ENCODE results near the gene RRM2. TPM values are rescaled to one million over a fixed set of nuclear protein-coding genes. Genes with fewer than 3 reads are reported as not detected.

The RRM2 gene
- total and polyA plus RNA-seq, 3 experiments from 2014 or later, result 1.4 to 427 (median 425) TPM

GRCh38 chr2:10161961-10162441 lies 39.5 kb downstream of the RRM2 start:
- no peaks in the 10 kb centered on the region for H3K27me3 ChIP-seq (ENCODE audit: insufficient read depth, low read length, poor library complexity, severe bottlenecking)
- H3K4me1 Mint-ChIP-seq, result peaks cover 5 to 17% (median 12%) of the 10 kb centered on the region in 3 donors
- ChIA-PET POLR2A (no interaction called here), CTCF (interaction anchor here (1.8 kb wide), 1 partner anchor 247 kb away, joined by 4 read pairs; no protein-coding TSS in a partner anchor)
- no peaks in the 10 kb centered on the region for H3K4me1 ChIP-seq (ENCODE audit: insufficient read depth, low read length)
- no peaks in the 10 kb centered on the region for H3K36me3 Mint-ChIP-seq
- no peak for DNase-seq
- no peak overlapping the region for H3K27ac ChIP-seq (ENCODE audit: low read depth, low read length)
- H3K36me3 ChIP-seq (ENCODE audit: insufficient read depth, low read length), result no peaks in the 10 kb centered on the region
- H3K27me3 Mint-ChIP-seq, result no peaks in the 10 kb centered on the region
- H3K9me3 Mint-ChIP-seq, result no peaks in the 10 kb centered on the region
- H3K4me3 ChIP-seq (ENCODE audit: low read length), result no peak overlapping the region
- no peaks in the 10 kb centered on the region for H3K9me3 ChIP-seq (ENCODE audit: low read length)
- no peak overlapping the region for H3K27ac Mint-ChIP-seq
- no peak overlapping the region for H3K4me3 Mint-ChIP-seq

- H3K4me1 Mint-ChIP-seq, result peaks cover 5 to 17% (median 12%) of the 10 kb centered on the region in 3 donors
- H3K27me3 ChIP-seq (ENCODE audit: insufficient read depth, low read length, poor library complexity, severe bottlenecking), result no peaks in the 10 kb centered on the region
- no peaks in the 10 kb centered on the region for H3K4me1 ChIP-seq (ENCODE audit: insufficient read depth, low read length)
- no peaks in the 10 kb centered on the region for H3K36me3 Mint-ChIP-seq
- no peaks in the 10 kb centered on the region for H3K9me3 Mint-ChIP-seq
- no peaks in the 10 kb centered on the region for H3K36me3 ChIP-seq (ENCODE audit: insufficient read depth, low read length)
- H3K4me3 ChIP-seq (ENCODE audit: low read length), result no peak overlapping the region
- peak overlapping the region in 1 of 7 donors; percentile 63 for H3K4me3 Mint-ChIP-seq
- no peaks in the 10 kb centered on the region for H3K9me3 ChIP-seq (ENCODE audit: low read length)
- no peak overlapping the region for H3K27ac Mint-ChIP-seq
- H3K27me3 Mint-ChIP-seq, result no peaks in the 10 kb centered on the region
- ChIA-PET POLR2A (no interaction called here), CTCF (interaction anchor here (1.1 to 1.8 kb wide), 4 partner anchors 10 to 273 kb away, joined by 3 to 5 read pairs (median 4); no protein-coding TSS in a partner anchor)
- no peak overlapping the region for H3K27ac ChIP-seq (ENCODE audit: low read depth, low read length)
- no peak for DNase-seq
Measured at GRCh38 chr2:10162586-10163497, 40.3 kb downstream of the RRM2 start.

GRCh38 chr2:10163498-10164486 lies 41.3 kb downstream of the RRM2 start:
- H3K4me3 ChIP-seq (ENCODE audit: low read length), result no peak overlapping the region
- no peaks in the 10 kb centered on the region for H3K27me3 ChIP-seq (ENCODE audit: insufficient read depth, low read length, poor library complexity, severe bottlenecking)
- no peaks in the 10 kb centered on the region for H3K9me3 ChIP-seq (ENCODE audit: low read length)
- Mint-ChIP-seq H3K9me3 (no peaks in the 10 kb centered on the region), H3K36me3 (no peaks in the 10 kb centered on the region), H3K27me3 (no peaks in the 10 kb centered on the region), H3K4me3 (no peak overlapping the region), H3K27ac (peak overlapping the region in 2 of 8 donors; percentile 24 to 51), H3K4me1 (peaks cover 5 to 17% (median 12%) of the 10 kb centered on the region in 3 donors)
- no peak overlapping the region for H3K27ac ChIP-seq (ENCODE audit: low read depth, low read length)
- ChIA-PET POLR2A (no interaction called here), CTCF (interaction anchor here (1.1 to 1.8 kb wide), 4 partner anchors 9 to 272 kb away, joined by 3 to 5 read pairs (median 4); no protein-coding TSS in a partner anchor)
- H3K36me3 ChIP-seq (ENCODE audit: insufficient read depth, low read length), result no peaks in the 10 kb centered on the region
- no peak for DNase-seq
- no peaks in the 10 kb centered on the region for H3K4me1 ChIP-seq (ENCODE audit: insufficient read depth, low read length)

GRCh38 chr2:10164601-10165000 lies 42.1 kb downstream of the RRM2 start:
- Mint-ChIP-seq H3K36me3 (no peaks in the 10 kb centered on the region), H3K27me3 (no peaks in the 10 kb centered on the region), H3K4me3 (no peak overlapping the region), H3K27ac (peak overlapping the region in 1 of 8 donors; percentile 24), H3K4me1 (peaks cover 2 to 13% (median 8%) of the 10 kb centered on the region in 3 donors), H3K9me3 (no peaks in the 10 kb centered on the region)
- no peaks in the 10 kb centered on the region for H3K36me3 ChIP-seq (ENCODE audit: insufficient read depth, low read length)
- ChIA-PET CTCF (no interaction called here), POLR2A (no interaction called here)
- no peak overlapping the region for H3K27ac ChIP-seq (ENCODE audit: low read depth, low read length)
- no peak for DNase-seq
- no peaks in the 10 kb centered on the region for H3K27me3 ChIP-seq (ENCODE audit: insufficient read depth, low read length, poor library complexity, severe bottlenecking)
- H3K4me3 ChIP-seq (ENCODE audit: low read length), result no peak overlapping the region
- H3K9me3 ChIP-seq (ENCODE audit: low read length), result no peaks in the 10 kb centered on the region
- H3K4me1 ChIP-seq (ENCODE audit: insufficient read depth, low read length), result no peaks in the 10 kb centered on the region

GRCh38 chr2:10165282-10165681 lies 42.7 kb downstream of the RRM2 start:
- H3K36me3 ChIP-seq (ENCODE audit: insufficient read depth, low read length), result no peaks in the 10 kb centered on the region
- H3K36me3 Mint-ChIP-seq, result no peaks in the 10 kb centered on the region
- POLR2A ChIA-PET, result no interaction called here
- peaks cover 2 to 8% (median 8%) of the 10 kb centered on the region in 3 donors for H3K4me1 Mint-ChIP-seq
- CTCF ChIA-PET, result interaction anchor here (1.1 to 1.5 kb wide), 2 partner anchors 42 to 270 kb away, joined by 3 read pairs; no protein-coding TSS in a partner anchor
- H3K27me3 ChIP-seq (ENCODE audit: insufficient read depth, low read length, poor library complexity, severe bottlenecking), result no peaks in the 10 kb centered on the region
- no peaks in the 10 kb centered on the region for H3K9me3 Mint-ChIP-seq
- H3K27ac Mint-ChIP-seq, result peak overlapping the region in 1 of 8 donors; percentile 92
- no peak for DNase-seq
- H3K4me3 ChIP-seq (ENCODE audit: low read length), result no peak overlapping the region
- no peaks in the 10 kb centered on the region for H3K4me1 ChIP-seq (ENCODE audit: insufficient read depth, low read length)
- H3K4me3 Mint-ChIP-seq, result no peak overlapping the region
- no peaks in the 10 kb centered on the region for H3K9me3 ChIP-seq (ENCODE audit: low read length)
- no peak overlapping the region for H3K27ac ChIP-seq (ENCODE audit: low read depth, low read length)
- no peaks in the 10 kb centered on the region for H3K27me3 Mint-ChIP-seq

- Mint-ChIP-seq H3K9me3 (no peaks in the 10 kb centered on the region), H3K4me3 (no peak overlapping the region), H3K36me3 (no peaks in the 10 kb centered on the region), H3K27me3 (no peaks in the 10 kb centered on the region), H3K27ac (peak overlapping the region in 1 of 8 donors; percentile 92), H3K4me1 (peaks cover 2 to 8% (median 8%) of the 10 kb centered on the region in 3 donors)
- Histone ChIP-seq H3K36me3 (ENCODE audit: insufficient read depth, low read length) (no peaks in the 10 kb centered on the region), H3K27me3 (ENCODE audit: insufficient read depth, low read length, poor library complexity, severe bottlenecking) (no peaks in the 10 kb centered on the region), H3K4me1 (ENCODE audit: insufficient read depth, low read length) (no peaks in the 10 kb centered on the region), H3K27ac (ENCODE audit: low read depth, low read length) (no peak overlapping the region), H3K9me3 (ENCODE audit: low read length) (no peaks in the 10 kb centered on the region), H3K4me3 (ENCODE audit: low read length) (no peak overlapping the region)
- ChIA-PET CTCF (interaction anchor here (1.0 to 1.5 kb wide), 4 partner anchors 21 to 269 kb away, joined by 3 to 7 read pairs (median 3); no protein-coding TSS in a partner anchor), POLR2A (no interaction called here)
- no peak for DNase-seq
Measured at GRCh38 chr2:10165861-10166675, 43.5 kb downstream of the RRM2 start.

- no peaks in the 10 kb centered on the region for H3K4me1 ChIP-seq (ENCODE audit: insufficient read depth, low read length)
- no peaks in the 10 kb centered on the region for H3K9me3 Mint-ChIP-seq
- no peaks in the 10 kb centered on the region for H3K9me3 ChIP-seq (ENCODE audit: low read length)
- peaks cover 2 to 8% (median 8%) of the 10 kb centered on the region in 3 donors for H3K4me1 Mint-ChIP-seq
- DNase-seq, result no peak
- H3K27ac ChIP-seq (ENCODE audit: low read depth, low read length), result no peak overlapping the region
- H3K27me3 Mint-ChIP-seq, result no peaks in the 10 kb centered on the region
- ChIA-PET CTCF (interaction anchor here (1.0 to 1.4 kb wide), 2 partner anchors 21 to 242 kb away, joined by 3 to 7 read pairs; no protein-coding TSS in a partner anchor), POLR2A (no interaction called here)
- no peaks in the 10 kb centered on the region for H3K36me3 Mint-ChIP-seq
- no peak overlapping the region for H3K27ac Mint-ChIP-seq
- no peak overlapping the region for H3K4me3 Mint-ChIP-seq
- no peak overlapping the region for H3K4me3 ChIP-seq (ENCODE audit: low read length)
- no peaks in the 10 kb centered on the region for H3K36me3 ChIP-seq (ENCODE audit: insufficient read depth, low read length)
- no peaks in the 10 kb centered on the region for H3K27me3 ChIP-seq (ENCODE audit: insufficient read depth, low read length, poor library complexity, severe bottlenecking)
Measured at GRCh38 chr2:10166676-10167292, 44.2 kb downstream of the RRM2 start.

All from CD8-positive, alpha-beta memory T cell (primary cell).